Activated T-helper 1 cell treated with Interleukin-2 at 50 U/mL for 16 hours (primary cell): ENCODE data around the gene HDX.
"Not testable (repeated sequence)": the region's sequence is repeated elsewhere in the genome, so short reads cannot be mapped to it uniquely, and the experiment has no call there.

Experiments used
- DNase-seq: peaks from one replicate; pipeline ENCODE4 v3.0.0-alpha.2; 2020; ENCODE audit warnings: low read depth

Gene HDX, protein sequence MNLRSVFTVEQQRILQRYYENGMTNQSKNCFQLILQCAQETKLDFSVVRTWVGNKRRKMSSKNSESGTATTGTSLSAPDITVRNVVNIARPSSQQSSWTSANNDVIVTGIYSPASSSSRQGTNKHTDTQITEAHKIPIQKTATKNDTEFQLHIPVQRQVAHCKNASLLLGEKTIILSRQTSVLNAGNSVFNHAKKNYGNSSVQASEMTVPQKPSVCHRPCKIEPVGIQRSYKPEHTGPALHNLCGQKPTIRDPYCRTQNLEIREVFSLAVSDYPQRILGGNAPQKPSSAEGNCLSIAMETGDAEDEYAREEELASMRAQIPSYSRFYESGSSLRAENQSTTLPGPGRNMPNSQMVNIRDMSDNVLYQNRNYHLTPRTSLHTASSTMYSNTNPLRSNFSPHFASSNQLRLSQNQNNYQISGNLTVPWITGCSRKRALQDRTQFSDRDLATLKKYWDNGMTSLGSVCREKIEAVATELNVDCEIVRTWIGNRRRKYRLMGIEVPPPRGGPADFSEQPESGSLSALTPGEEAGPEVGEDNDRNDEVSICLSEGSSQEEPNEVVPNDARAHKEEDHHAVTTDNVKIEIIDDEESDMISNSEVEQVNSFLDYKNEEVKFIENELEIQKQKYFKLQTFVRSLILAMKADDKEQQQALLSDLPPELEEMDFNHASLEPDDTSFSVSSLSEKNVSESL

GRCh38 chrX:84501798-84502628 lies at the start of gene HDX:
Gene HDX, minus strand, starts transcription at chrX:84502453. Its CDS starts 27,056 bp downstream, at chrX:84475397.
- peak; percentile 28 for DNase-seq

DNA sequence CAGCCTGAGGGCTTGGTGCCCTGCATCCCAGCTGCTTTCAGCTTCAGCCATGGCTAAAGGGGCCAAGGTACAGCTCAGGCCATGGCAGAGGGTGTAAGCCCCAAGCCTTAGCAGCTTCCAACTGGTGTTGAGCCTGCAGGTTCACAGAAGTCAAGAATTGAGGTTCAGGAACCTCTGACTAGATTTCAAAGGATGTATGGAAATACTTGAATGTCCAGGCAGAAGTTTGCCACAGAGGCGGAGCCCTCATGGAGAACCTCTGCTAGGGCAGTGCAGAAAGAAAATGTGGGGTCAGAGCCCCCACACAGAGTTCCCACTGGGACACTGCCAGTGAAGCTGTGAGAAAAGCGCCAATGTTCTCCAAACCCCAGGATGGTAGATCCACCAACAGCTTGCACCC lies 39.1 kb upstream of the HDX start:
- not testable (repeated sequence) for DNase-seq

DNA sequence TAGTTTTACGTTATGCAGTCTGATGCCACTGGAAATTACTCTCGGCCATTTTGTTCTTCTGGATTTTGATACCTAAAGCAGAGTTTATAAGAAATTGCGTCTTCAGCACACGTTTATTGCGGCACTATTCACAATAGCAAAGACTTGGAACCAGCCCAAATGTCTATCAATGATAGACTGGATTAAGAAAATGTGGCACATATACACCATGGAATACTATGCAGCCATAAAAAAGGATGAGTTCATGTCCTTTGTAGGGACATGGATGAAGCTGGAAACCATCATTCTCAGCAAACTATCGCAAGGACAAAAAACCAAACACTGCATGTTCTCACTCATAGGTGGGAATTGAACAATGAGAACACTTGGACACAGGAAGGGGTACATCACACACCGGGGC lies 35.4 kb upstream of the HDX start:
- DNase-seq, result not testable (repeated sequence)

DNA sequence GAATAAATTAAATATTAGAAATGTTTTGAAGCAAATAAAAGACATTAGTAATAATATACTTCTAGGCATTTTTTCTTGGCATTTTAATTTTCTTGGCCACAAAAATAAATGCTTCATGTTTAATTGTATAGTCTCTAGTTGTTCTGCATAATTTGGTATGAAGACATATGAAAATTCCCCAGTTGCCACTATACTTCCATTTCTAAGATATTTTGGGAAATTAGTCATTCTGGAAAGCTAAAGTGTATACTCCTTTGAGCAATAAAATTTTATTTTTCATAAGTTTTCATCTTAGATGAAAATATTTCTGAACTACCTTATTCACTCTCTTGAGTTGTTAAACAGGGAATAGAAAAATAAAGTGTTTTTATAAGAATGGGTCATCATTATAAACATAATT lies 13.8 kb downstream of the HDX start:
- no peak for DNase-seq

GRCh38 chrX:84487365-84488353 lies 14.6 kb downstream of the HDX start:
- no peak for DNase-seq

DNA sequence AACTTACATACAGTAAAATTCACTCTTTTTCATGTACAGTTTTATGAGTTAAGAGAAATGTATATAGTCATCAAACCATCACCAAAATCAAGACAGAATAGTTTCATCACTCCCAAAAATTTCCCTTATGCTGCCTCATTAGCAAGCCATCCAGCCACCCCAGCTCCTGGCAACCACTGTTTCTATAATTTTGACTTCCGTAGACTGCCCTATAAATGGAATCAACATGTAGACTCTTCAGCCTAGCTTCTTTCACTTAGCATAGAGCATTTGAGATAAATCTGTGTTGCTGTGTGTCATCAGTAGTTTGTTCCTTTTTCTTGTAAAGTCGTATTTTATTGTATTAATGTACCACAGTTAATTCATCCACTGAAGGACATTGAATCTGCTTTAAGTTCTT lies 23.2 kb downstream of the HDX start:
- DNase-seq, result no peak

- DNase-seq, result no peak
These were observed 25.1 kb downstream of the HDX start for GRCh38 chrX:84477114-84477513.

GRCh38 chrX:84475596-84475995 lies 26.7 kb downstream of the HDX start:
- DNase-seq, result no peak

- no peak for DNase-seq
These were observed 27.2 kb downstream of the HDX start for GRCh38 chrX:84475101-84475500.

- no peak for DNase-seq
These were observed 33.0 kb downstream of the HDX start for GRCh38 chrX:84469226-84469625.

GRCh38 chrX:84467898-84468297 lies 34.4 kb downstream of the HDX start:
- DNase-seq, result no peak

DNA sequence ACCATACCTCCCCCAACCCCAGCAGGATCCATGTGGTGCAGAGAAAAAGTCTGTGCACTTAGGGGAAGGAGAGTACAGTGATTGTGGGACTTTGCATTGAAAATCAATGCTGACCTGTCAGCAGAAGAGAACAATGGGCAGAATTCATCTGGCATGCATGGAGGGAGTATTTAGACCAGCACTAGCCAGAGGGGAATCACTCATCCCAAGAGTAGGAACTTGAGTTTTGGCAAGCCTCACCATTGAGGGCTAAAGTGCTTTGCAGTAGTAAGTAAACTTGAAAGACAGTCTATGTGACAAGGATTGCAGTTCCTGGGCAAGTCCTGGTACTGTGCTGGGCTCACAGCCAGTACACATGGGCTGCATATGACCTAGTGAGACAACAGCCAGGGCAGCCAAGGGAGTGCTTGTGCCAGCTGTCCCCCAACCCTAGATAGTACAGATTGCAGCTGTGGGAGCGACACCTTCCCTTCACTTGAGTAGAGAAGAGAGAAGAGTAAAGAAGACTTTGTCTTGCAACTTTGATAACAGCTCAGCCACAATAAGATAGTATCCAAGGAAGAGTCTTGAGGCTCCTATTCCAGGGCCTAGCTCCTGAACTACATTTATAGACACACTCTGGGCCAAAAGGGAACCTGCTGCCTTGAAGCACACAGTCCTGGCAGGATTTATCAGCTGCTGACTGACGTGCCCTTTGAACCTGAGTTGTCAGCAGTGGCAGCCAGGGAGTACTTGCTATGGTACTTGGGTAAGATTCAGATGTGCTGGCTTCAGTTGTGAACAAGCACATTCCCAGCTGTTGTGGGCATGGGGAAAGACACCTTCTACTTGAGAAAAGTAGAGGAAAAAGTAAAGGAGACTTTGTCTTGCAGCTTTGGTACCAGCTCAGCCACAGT lies 48.7 kb downstream of the HDX start:
- no peak for DNase-seq

DNA sequence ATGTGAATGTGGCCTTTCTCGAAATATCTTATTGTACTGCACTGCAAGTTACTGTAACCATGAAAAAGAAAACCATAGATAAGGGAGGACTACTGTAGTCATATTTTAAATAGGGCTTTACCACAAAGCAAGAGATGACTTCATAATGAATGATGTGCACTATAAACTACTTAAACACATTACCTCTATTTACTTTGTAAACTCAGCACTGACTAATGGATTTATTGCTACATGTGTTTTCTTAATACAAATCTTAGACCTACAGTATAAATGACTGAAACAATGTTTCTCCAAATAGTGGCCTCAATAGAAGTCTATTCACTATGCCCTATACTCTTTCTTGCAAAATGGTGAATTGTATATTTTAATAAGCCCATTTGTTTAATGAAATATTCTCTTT lies 61.1 kb downstream of the HDX start:
- no peak for DNase-seq

- DNase-seq, result no peak
These were observed 87.1 kb downstream of the HDX start for GRCh38 chrX:84415140-84415539.

GRCh38 chrX:84363663-84364062 lies 138.6 kb downstream of the HDX start:
- DNase-seq, result no peak

- no peak for DNase-seq
These were observed 139.2 kb downstream of the HDX start for GRCh38 chrX:84363051-84363450.

- DNase-seq, result no peak
These were observed 139.9 kb downstream of the HDX start for GRCh38 chrX:84362184-84362838.

DNA sequence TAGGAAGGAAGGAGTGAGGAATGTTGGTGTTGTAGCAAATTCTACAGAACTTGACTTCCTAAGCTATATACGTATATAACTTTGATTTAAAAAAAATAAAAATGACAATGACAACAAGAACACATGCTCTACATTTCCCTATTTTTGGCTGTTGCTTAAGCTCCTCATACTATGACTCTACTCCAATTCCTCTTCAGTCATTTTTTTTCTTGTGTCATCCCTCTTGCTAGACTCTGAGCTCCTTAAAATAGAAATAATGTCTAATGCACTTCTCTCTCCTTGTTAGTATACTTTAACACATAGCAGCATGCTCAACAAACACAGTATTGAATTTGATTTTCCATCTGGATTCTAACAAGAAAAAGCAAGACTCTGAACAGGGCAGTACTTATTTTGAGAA lies 144.0 kb downstream of the HDX start:
- DNase-seq, result no peak

DNA sequence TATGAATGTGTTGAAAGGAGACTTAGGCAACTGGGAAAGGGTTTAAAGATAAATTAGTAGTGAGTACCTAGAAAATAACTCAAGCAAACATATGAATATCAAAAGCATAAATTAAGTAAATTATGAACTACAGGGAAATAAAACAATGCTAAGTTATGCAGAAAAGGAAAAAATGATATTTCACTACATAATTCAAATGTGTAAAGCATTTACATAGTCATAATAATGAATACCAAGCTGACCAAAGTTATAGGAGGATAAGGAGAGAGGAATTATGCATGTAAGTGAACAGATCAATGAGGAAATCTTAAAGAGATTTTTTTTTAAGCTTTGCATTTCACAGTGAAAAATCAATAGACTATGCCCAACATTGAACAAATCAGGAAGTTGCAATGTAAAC lies 145.0 kb downstream of the HDX start:
- no peak for DNase-seq

DNA sequence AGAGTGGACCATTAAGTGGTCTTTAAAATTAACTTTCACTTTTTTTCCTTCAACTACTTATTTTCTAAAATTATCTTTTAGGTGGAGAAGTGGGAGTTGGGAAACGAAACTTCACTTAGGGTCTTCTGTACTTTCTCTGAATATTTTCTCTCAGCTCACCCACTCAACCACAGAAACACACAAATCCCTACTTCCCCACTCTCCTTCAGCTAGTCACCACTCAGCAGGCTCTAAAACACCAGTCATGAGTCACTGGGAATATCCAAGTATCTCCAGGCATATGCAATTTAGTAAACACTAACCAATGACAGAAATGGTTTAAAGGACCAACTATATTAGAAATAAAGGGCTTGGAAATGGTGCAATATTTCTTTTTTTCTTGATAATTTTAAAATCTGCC lies 161.3 kb downstream of the HDX start:
- DNase-seq, result no peak
